Spleen (tissue), 11 donors: ENCODE measurements around the gene ITIH4. TPM values are rescaled to one million over a fixed set of nuclear protein-coding genes. Genes with fewer than 3 reads are reported as not detected.

Experiments
- DNase-seq: peaks from one replicate; pipeline ENCODE4 v3.0.0-alpha.2; 2020
- H3K27ac ChIP-seq, 8 donors: fragments of 200-600 bp; sonication (generic) in 7 of 8; 1 replicate in 4 of 8; 2 replicates in 4 of 8; pipeline versions ENCODE4 v1.5.0 to v1.8.0; 2016 to 2021; ENCODE audit warnings: inconsistent platforms in 4 of 8, mild to moderate bottlenecking in 4 of 8, moderate library complexity in 1 of 8
- H3K27me3 ChIP-seq, 7 donors: fragments of 200-600 bp; sonication (generic) in 6 of 7; replicated peaks in 1 of 7; 1 replicate in 4 of 7; 2 replicates in 3 of 7; pipeline versions ENCODE4 v1.5.0 to v1.8.0; 2016 to 2021; ENCODE audit warnings: inconsistent platforms in 3 of 7, mild to moderate bottlenecking in 1 of 7
- H3K36me3 ChIP-seq, 6 donors: fragments of 200-600 bp; sonication (generic) in 5 of 6; 1 replicate in 4 of 6; 2 replicates in 2 of 6; pipeline versions ENCODE4 v1.5.0 to v1.8.0; 2016 to 2021; ENCODE audit warnings: inconsistent platforms in 2 of 6
- H3K4me1 ChIP-seq, 6 donors: fragments of 200-600 bp; sonication (generic) in 5 of 6; 1 replicate in 3 of 6; 2 replicates in 3 of 6; pipeline versions ENCODE4 v1.5.0 to v1.8.0; 2016 to 2021; ENCODE audit warnings: inconsistent platforms in 3 of 6
- H3K4me3 ChIP-seq, 8 donors: fragments of 200-600 bp; sonication (generic) in 7 of 8; 1 replicate in 4 of 8; 2 replicates in 4 of 8; pipeline versions ENCODE4 v1.5.0 to v1.8.0; 2016 to 2021; ENCODE audit warnings: inconsistent platforms in 4 of 8, mild to moderate bottlenecking in 4 of 8, moderate library complexity in 2 of 8
- H3K9me3 ChIP-seq, 8 donors: fragments of 200-600 bp; sonication (generic) in 7 of 8; 1 replicate in 4 of 8; 2 replicates in 4 of 8; pipeline versions ENCODE4 v1.5.0 to v1.8.0; 2016 to 2021; ENCODE audit warnings: inconsistent platforms in 4 of 8
- POLR2A ChIP-seq, 3 donors: fragments of 450-650 bp; IDR thresholded peaks; one replicate each; pipeline ENCODE4 v1.5.1; 2017; ENCODE audit warnings: antibody characterized with exemption in 3 of 3, mild to moderate bottlenecking in 1 of 3
- POLR2AphosphoS5 ChIP-seq, 3 donors: sonication (generic); formaldehyde crosslinking; IDR thresholded peaks; one replicate each; pipeline ENCODE4 v1.5.1; 2017; ENCODE audit warnings: antibody characterized with exemption in 3 of 3
- WGBS, 5 donors: extraction: QIAGEN DNeasy Blood & Tissue Kit in 3 of 5; methylation state at CpG; one replicate each; pipeline versions ENCODE4 v1.1.5 to v1.1.7; 2013 to 2018; 5-methylcytosine and 5-hydroxymethylcytosine counted together
- intact Hi-C: fragments of 100-400 bp; cut with DNase I; formaldehyde crosslinking; loops from one replicate; pipeline ENCODE4 v1.15.0; 2023; ENCODE audit warnings: low total_unique reads
- polyA plus RNA-seq, 3 donors: library from polyadenylated mRNA; stranded (reverse); fragments of 200-250 nt; gene quantifications; one replicate each; pipeline ENCODE4 v1.2.1, GENCODE V29; 2013
- total RNA-seq, 7 donors: library from RNA; depleted of rRNA in 3 of 7; stranded (reverse); fragments of >200 nt in 3 of 7; fragmentation: NEBNext Ultra II Directional in 4 of 7; extraction: Animal tissue kit (Norgen Biotek cat#: 25700) in 4 of 7; gene quantifications; one replicate each; pipeline versions ENCODE4 v1.1.0 to v1.2.1, GENCODE V29; 2016 to 2021
- TF ChIP-seq, protein P1 (sequence below), 11 experiments: fragments of 200-600 bp in 7 of 11; fragments of 450-650 bp in 4 of 11; sonication (generic) in 4 of 11; IDR thresholded peaks in 8 of 11; conservative IDR thresholded peaks in 3 of 11; 1 replicate in 7 of 11; 2 replicates in 4 of 11; pipeline versions ENCODE4 v1.4.0 to v1.8.0; 2016 to 2021; ENCODE audit warnings: antibody characterized with exemption in 11 of 11, inconsistent platforms in 4 of 11, mild to moderate bottlenecking in 1 of 11
- donor health status: healthy with polysubstance abuse.
- donor health status: DM: no; HTN: no; CAD: no; lungs with moderate emphysema.
- donor health status: DM: no; HTN: no; CAD: no.
- donor health status: Bipolar disorder and iron deficiency.
- donor health status: healthy.
- donor health status: DM: no; HTN: no; CAD: no.
- donor health status: DM: yes; HTN: yes; CAD: no.

The ITIH4 gene
- total and polyA plus RNA-seq, 10 donors = 9.9 to 54.2 (median 21.6) TPM

GRCh38 chr3:52816199-52816598 lies 14.3 kb downstream of the ITIH4 start:
- no peaks in the 10 kb centered on the region for H3K9me3 ChIP-seq
- H3K27me3 ChIP-seq = no peaks in the 10 kb centered on the region
- H3K4me3 ChIP-seq = no peak overlapping the region
- intact Hi-C loops = no loop called here
- no peak overlapping the region for H3K27ac ChIP-seq
- peaks cover 0 to 42% (median 3%) of the 10 kb centered on the region in 6 donors for H3K36me3 ChIP-seq
- DNase-seq = no peak
- WGBS, 5 donors = 85 to 100% (median 90%) methylated on average over 4 to 6 of the region's 6 CpGs
- TF ChIP-seq, protein P1, sequence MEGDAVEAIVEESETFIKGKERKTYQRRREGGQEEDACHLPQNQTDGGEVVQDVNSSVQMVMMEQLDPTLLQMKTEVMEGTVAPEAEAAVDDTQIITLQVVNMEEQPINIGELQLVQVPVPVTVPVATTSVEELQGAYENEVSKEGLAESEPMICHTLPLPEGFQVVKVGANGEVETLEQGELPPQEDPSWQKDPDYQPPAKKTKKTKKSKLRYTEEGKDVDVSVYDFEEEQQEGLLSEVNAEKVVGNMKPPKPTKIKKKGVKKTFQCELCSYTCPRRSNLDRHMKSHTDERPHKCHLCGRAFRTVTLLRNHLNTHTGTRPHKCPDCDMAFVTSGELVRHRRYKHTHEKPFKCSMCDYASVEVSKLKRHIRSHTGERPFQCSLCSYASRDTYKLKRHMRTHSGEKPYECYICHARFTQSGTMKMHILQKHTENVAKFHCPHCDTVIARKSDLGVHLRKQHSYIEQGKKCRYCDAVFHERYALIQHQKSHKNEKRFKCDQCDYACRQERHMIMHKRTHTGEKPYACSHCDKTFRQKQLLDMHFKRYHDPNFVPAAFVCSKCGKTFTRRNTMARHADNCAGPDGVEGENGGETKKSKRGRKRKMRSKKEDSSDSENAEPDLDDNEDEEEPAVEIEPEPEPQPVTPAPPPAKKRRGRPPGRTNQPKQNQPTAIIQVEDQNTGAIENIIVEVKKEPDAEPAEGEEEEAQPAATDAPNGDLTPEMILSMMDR (IDR thresholded peaks at IDR 0.05 in 8 of 11, conservative IDR thresholded peaks at IDR 0.05 in 3 of 11) = no peak
- TF ChIP-seq POLR2AphosphoS5 (IDR thresholded peaks at IDR 0.05) (no peak), POLR2A (IDR thresholded peaks at IDR 0.05) (no peak)
- no peaks in the 10 kb centered on the region for H3K4me1 ChIP-seq

GRCh38 chr3:52813810-52814209 lies 16.7 kb downstream of the ITIH4 start:
- Histone ChIP-seq H3K27me3 (no peaks in the 10 kb centered on the region), H3K36me3 (peaks cover 0 to 19% (median 0%) of the 10 kb centered on the region in 6 donors), H3K4me3 (no peak overlapping the region), H3K27ac (no peak overlapping the region), H3K9me3 (no peaks in the 10 kb centered on the region), H3K4me1 (no peaks in the 10 kb centered on the region)
- intact Hi-C loops = no loop called here
- DNase-seq = no peak
- TF ChIP-seq, protein P1 (IDR thresholded peaks at IDR 0.05 in 8 of 11, conservative IDR thresholded peaks at IDR 0.05 in 3 of 11) = no peak
- TF ChIP-seq POLR2AphosphoS5 (IDR thresholded peaks at IDR 0.05) (no peak), POLR2A (IDR thresholded peaks at IDR 0.05) (no peak)
- WGBS, 5 donors = 80 to 94% (median 88%) methylated on average over 8 of the region's 8 CpGs

DNA sequence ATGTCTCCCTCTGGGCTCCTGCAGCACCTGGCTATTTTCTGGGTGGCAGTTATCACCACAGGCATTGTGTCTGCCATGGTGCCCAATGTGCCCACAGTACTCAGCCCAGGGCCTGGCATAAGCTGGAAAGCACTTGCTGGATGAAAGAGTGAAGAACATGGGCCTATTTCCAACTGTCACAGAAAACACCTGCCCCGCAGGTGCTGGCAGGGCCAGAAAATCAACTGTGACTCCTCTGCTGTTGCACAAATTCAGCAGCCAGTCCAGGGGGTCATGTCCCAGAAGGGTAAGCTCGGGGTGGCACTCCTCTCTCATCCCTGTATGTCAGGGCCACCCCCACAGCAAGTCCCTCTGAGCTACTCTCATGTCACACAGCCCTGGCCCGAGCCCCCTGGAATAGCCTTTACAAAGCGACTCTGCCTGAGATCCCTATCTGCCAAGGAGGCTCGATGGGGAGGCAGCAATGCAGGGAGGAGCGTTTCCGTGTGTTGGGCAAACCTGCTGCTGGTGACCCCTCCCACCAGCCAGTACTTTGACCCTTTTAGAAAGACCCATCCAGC lies 18.9 kb downstream of the ITIH4 start:
- 80 to 88% (median 86%) methylated on average over 7 of the region's 7 CpGs for WGBS, 5 donors
- H3K4me1 ChIP-seq = no peaks in the 10 kb centered on the region
- H3K4me3 ChIP-seq = no peak overlapping the region
- H3K9me3 ChIP-seq = no peaks in the 10 kb centered on the region
- no peak for TF ChIP-seq POLR2A (IDR thresholded peaks at IDR 0.05)
- TF ChIP-seq, protein P1 (IDR thresholded peaks at IDR 0.05 in 8 of 11, conservative IDR thresholded peaks at IDR 0.05 in 3 of 11) = no peak
- no peak for TF ChIP-seq POLR2AphosphoS5 (IDR thresholded peaks at IDR 0.05)
- H3K27ac ChIP-seq = no peak overlapping the region
- H3K27me3 ChIP-seq = no peaks in the 10 kb centered on the region
- peaks cover 0 to 8% (median 0%) of the 10 kb centered on the region in 6 donors for H3K36me3 ChIP-seq
- no peak for DNase-seq
- intact Hi-C loops = no loop called here

DNA sequence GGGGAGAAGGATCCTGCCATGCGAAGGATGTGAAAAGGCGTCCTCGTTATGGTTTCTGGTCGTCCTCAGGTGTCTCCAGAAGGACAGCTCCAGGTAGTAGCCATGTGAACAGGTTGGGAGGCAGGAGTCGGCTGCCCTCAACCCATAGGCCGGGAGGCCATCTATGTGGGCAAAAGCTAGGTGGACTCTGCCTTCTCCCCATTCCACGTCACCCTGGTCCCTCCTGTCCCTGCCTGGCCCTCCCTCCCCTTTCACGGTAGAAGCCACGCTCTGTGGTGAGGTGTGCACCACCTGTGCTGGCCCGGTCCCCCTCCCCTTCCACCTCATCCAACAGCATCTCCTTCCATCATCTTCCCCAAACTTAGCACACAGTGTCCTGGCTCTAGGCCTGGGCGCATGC lies 19.5 kb downstream of the ITIH4 start:
- TF ChIP-seq POLR2AphosphoS5 (IDR thresholded peaks at IDR 0.05) (peak in 1 of 3 donors; percentile 22), POLR2A (IDR thresholded peaks at IDR 0.05) (no peak)
- H3K27me3 ChIP-seq = no peaks in the 10 kb centered on the region
- H3K4me3 ChIP-seq = no peak overlapping the region
- no peaks in the 10 kb centered on the region for H3K4me1 ChIP-seq
- H3K27ac ChIP-seq = no peak overlapping the region
- 88 to 96% (median 92%) methylated on average over 8 to 11 of the region's 11 CpGs for WGBS, 5 donors
- peaks cover 0 to 5% (median 0%) of the 10 kb centered on the region in 6 donors for H3K36me3 ChIP-seq
- intact Hi-C loops = no loop called here
- H3K9me3 ChIP-seq = no peaks in the 10 kb centered on the region
- DNase-seq = no peak
